Hepatocyte (in vitro differentiated cells): ENCODE measurements around the gene LILRA2. TPM values are rescaled to one million over a fixed set of nuclear protein-coding genes. Genes with fewer than 3 reads are reported as not detected.

Source experiments
- DNase-seq: peaks from one replicate; pipeline ENCODE4 v3.0.0-alpha.2; 2016; ENCODE audit warnings: low spot score
- H2AFZ ChIP-seq: fragments of 200-600 bp; sonication (generic); 2 replicates; pipeline ENCODE4 v1.6.0; 2016; ENCODE audit warnings: antibody characterized with exemption, mild to moderate bottlenecking
- H3K27ac ChIP-seq: fragments of 200-600 bp; sonication (generic); 2 replicates; pipeline ENCODE4 v1.5.1; 2016; ENCODE audit warnings: mild to moderate bottlenecking
- H3K27me3 ChIP-seq: fragments of 200-600 bp; sonication (generic); 2 replicates; pipeline ENCODE4 v1.6.1; 2016
- H3K36me3 ChIP-seq: fragments of 200-600 bp; sonication (generic); replicated peaks from 2 replicates; pipeline ENCODE4 v1.5.1; 2016; ENCODE audit warnings: low read depth; ENCODE audit not compliant: insufficient read depth
- H3K4me1 ChIP-seq: fragments of 200-600 bp; sonication (generic); 2 replicates; pipeline ENCODE4 v1.5.1; 2016; ENCODE audit warnings: mild to moderate bottlenecking, moderate library complexity; ENCODE audit not compliant: insufficient read depth
- H3K4me2 ChIP-seq: fragments of 200-600 bp; sonication (generic); 2 replicates; pipeline ENCODE4 v1.6.0; 2016
- H3K4me3 ChIP-seq: fragments of 200-600 bp; sonication (generic); 2 replicates; pipeline ENCODE4 v1.5.1; 2016; ENCODE audit warnings: mild to moderate bottlenecking
- H3K79me2 ChIP-seq: fragments of 200-600 bp; sonication (generic); 2 replicates; pipeline ENCODE4 v1.6.0; 2017; ENCODE audit warnings: mild to moderate bottlenecking
- H3K9me2 ChIP-seq: fragments of 200-600 bp; sonication (generic); replicated peaks from 2 replicates; pipeline ENCODE4 v1.6.0; 2017; ENCODE audit warnings: mild to moderate bottlenecking; ENCODE audit not compliant: insufficient read depth
- H3K9me3 ChIP-seq: fragments of 200-600 bp; sonication (generic); 2 replicates; pipeline ENCODE4 v1.5.1; 2016; ENCODE audit warnings: low read depth, mild to moderate bottlenecking
- H4K20me1 ChIP-seq: fragments of 200-600 bp; sonication (generic); 2 replicates; pipeline ENCODE4 v1.6.0; 2016; ENCODE audit warnings: mild to moderate bottlenecking; ENCODE audit not compliant: insufficient read depth, poor library complexity, severe bottlenecking
- EZH2 ChIP-seq: fragments of 200-600 bp; sonication (generic); IDR thresholded peaks from 2 replicates; pipeline ENCODE4 v1.6.1; 2016; ENCODE audit warnings: antibody characterized with exemption, mild to moderate bottlenecking, borderline replicate concordance
- EZH2phosphoT487 ChIP-seq: fragments of 200-600 bp; sonication (generic); IDR thresholded peaks from one replicate; pipeline ENCODE4 v1.6.1; 2018; ENCODE audit warnings: antibody characterized with exemption, mild to moderate bottlenecking, low read depth, moderate library complexity; ENCODE audit not compliant: unreplicated experiment, severe bottlenecking
- WGBS: methylation state at CpG from one replicate; pipeline ENCODE4 v1.1.6; 2016; ENCODE audit warnings: low lambda C conversion rate; ENCODE audit errors: missing lambda C conversion rate; 5-methylcytosine and 5-hydroxymethylcytosine counted together
- polyA plus RNA-seq: library from polyadenylated mRNA; unstranded; fragments of >200 nt; fragmentation: Nextera tagmentation; extraction: Ambion mirVana; gene quantifications from 2 replicates; pipeline ENCODE4 v1.2.1, GENCODE V29; 2016
- total RNA-seq: library from RNA; depleted of rRNA; stranded (reverse); fragments of >200 nt; gene quantifications from 2 replicates; pipeline ENCODE4 v1.2.3, GENCODE V29; 2014
- TF ChIP-seq, protein P1 (sequence below): fragments of 200-600 bp; sonication (generic); IDR thresholded peaks from 2 replicates; pipeline ENCODE4 v1.5.1; 2016; ENCODE audit warnings: antibody characterized with exemption, mild to moderate bottlenecking; ENCODE audit not compliant: poor library complexity

The LILRA2 gene
- total and polyA plus RNA-seq, 2 experiments from 2014 or later: not detected

- 69% methylated on average over 4 of the region's 4 CpGs for WGBS
- H3K4me2 ChIP-seq: no peak overlapping the region
- no peak overlapping the region for H3K27ac ChIP-seq
- no peak overlapping the region for H2AFZ ChIP-seq
- no peaks in the 10 kb centered on the region for H3K79me2 ChIP-seq
- H4K20me1 ChIP-seq: no peaks in the 10 kb centered on the region
- H3K9me3 ChIP-seq: no peaks in the 10 kb centered on the region
- H3K9me2 ChIP-seq: no peaks in the 10 kb centered on the region
- no peaks in the 10 kb centered on the region for H3K36me3 ChIP-seq
- DNase-seq: no peak
- H3K4me3 ChIP-seq: no peak overlapping the region
- no peaks in the 10 kb centered on the region for H3K27me3 ChIP-seq
- no peaks in the 10 kb centered on the region for H3K4me1 ChIP-seq
- TF ChIP-seq EZH2phosphoT487 (no peak), EZH2 (no peak)
- TF ChIP-seq, protein P1, sequence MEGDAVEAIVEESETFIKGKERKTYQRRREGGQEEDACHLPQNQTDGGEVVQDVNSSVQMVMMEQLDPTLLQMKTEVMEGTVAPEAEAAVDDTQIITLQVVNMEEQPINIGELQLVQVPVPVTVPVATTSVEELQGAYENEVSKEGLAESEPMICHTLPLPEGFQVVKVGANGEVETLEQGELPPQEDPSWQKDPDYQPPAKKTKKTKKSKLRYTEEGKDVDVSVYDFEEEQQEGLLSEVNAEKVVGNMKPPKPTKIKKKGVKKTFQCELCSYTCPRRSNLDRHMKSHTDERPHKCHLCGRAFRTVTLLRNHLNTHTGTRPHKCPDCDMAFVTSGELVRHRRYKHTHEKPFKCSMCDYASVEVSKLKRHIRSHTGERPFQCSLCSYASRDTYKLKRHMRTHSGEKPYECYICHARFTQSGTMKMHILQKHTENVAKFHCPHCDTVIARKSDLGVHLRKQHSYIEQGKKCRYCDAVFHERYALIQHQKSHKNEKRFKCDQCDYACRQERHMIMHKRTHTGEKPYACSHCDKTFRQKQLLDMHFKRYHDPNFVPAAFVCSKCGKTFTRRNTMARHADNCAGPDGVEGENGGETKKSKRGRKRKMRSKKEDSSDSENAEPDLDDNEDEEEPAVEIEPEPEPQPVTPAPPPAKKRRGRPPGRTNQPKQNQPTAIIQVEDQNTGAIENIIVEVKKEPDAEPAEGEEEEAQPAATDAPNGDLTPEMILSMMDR: no peak
Measured at GRCh38 chr19:54532528-54532927, 41.1 kb upstream of the LILRA2 start.

DNA sequence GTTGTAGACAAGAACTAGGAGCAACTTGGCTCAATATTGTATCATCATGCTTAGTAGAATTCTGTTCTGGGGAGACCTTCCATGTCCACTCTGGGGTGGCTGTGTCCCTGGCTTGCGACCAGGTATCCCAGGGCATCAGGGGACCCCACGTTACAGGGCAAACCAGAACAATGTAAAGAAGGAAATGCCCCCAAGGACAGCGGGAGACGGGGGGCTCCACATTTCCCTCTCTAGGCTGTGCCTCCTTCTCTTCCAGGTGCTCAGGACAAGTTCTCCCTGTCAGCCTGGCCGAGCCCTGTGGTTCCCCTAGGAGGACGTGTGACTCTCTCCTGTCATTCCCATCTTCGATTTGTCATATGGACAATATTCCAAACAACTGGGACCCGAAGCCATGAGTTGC, 40.1 kb upstream of the LILRA2 start:
- Histone ChIP-seq H3K9me2 (no peaks in the 10 kb centered on the region), H3K36me3 (no peaks in the 10 kb centered on the region), H2AFZ (no peak overlapping the region), H3K4me2 (no peak overlapping the region), H3K79me2 (no peaks in the 10 kb centered on the region), H3K27ac (no peak overlapping the region), H3K4me3 (no peak overlapping the region), H3K9me3 (no peaks in the 10 kb centered on the region), H3K4me1 (no peaks in the 10 kb centered on the region), H4K20me1 (no peaks in the 10 kb centered on the region), H3K27me3 (no peaks in the 10 kb centered on the region)
- DNase-seq: no peak
- 74% methylated on average over 8 of the region's 8 CpGs for WGBS
- TF ChIP-seq EZH2phosphoT487: no peak
- no peak for TF ChIP-seq EZH2
- TF ChIP-seq, protein P1: no peak

DNA sequence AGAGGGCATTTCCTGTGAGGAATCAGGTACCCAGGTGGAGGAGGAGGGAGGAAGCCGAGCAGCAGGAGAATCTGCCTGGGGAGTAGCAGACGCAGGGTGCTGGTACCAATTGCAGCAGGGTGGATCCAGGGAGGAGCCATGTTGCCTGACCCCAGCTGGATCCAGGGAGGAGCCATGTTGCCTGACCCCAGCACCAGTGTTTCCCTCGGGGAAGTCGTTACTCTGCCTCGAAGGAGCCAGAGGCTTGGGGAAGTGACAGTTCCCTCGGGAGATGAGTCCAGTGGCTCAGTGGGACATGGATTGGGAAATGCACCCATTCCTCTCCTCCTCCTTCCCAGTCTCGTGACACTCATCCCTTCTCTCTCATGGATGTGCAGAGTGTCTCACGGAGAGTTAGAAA, 39.4 kb upstream of the LILRA2 start:
- TF ChIP-seq, protein P1: no peak
- TF ChIP-seq EZH2 (no peak), EZH2phosphoT487 (no peak)
- no peaks in the 10 kb centered on the region for H3K9me3 ChIP-seq
- no peaks in the 10 kb centered on the region for H3K4me1 ChIP-seq
- H3K79me2 ChIP-seq: no peaks in the 10 kb centered on the region
- no peak overlapping the region for H3K27ac ChIP-seq
- no peaks in the 10 kb centered on the region for H3K36me3 ChIP-seq
- no peak overlapping the region for H3K4me2 ChIP-seq
- no peaks in the 10 kb centered on the region for H4K20me1 ChIP-seq
- H3K9me2 ChIP-seq: no peaks in the 10 kb centered on the region
- no peak overlapping the region for H2AFZ ChIP-seq
- no peaks in the 10 kb centered on the region for H3K27me3 ChIP-seq
- no peak for DNase-seq
- 70% methylated on average over 8 of the region's 8 CpGs for WGBS
- no peak overlapping the region for H3K4me3 ChIP-seq

DNA sequence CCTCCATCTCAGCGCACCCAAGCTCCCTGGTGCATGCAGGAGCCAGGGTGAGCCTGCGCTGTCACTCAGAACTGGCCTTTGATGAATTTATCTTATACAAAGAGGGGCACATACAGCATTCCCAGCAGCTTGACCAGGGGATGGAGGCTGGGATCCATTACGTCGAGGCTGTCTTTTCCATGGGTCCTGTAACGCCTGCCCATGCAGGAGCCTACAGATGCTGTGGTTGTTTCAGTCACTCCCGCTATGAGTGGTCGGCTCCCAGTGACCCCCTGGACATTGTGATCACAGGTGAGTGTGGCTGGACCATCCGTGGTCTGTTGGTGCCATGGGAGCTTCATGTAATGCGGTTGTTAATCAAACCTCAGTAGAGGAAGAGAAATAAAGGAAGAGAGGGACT, 38.0 kb upstream of the LILRA2 start:
- 82% methylated on average over 9 of the region's 9 CpGs for WGBS

More for the DNA sequence above, 38.0 kb upstream of the LILRA2 start:
- no peaks in the 10 kb centered on the region for H3K9me2 ChIP-seq
- H2AFZ ChIP-seq: no peak overlapping the region
- H3K4me2 ChIP-seq: no peak overlapping the region
- H3K27me3 ChIP-seq: no peaks in the 10 kb centered on the region
- no peak overlapping the region for H3K27ac ChIP-seq
- H3K4me3 ChIP-seq: no peak overlapping the region
- H3K4me1 ChIP-seq: no peaks in the 10 kb centered on the region
- no peaks in the 10 kb centered on the region for H3K9me3 ChIP-seq
- no peaks in the 10 kb centered on the region for H3K36me3 ChIP-seq
- H3K79me2 ChIP-seq: no peaks in the 10 kb centered on the region
- no peak for DNase-seq
- TF ChIP-seq EZH2 (no peak), EZH2phosphoT487 (no peak)
- TF ChIP-seq, protein P1: no peak
- H4K20me1 ChIP-seq: no peaks in the 10 kb centered on the region
